GM12878 (cell line): ENCODE data around the gene STARD8. TPM values are rescaled to one million over a fixed set of nuclear protein-coding genes. Genes with fewer than 3 reads are reported as not detected.

Source experiments
- CUX1 ChIP-seq: IDR thresholded peaks from 2 replicates; pipeline ENCODE4 v1.6.1; 2012; ENCODE audit warnings: improper control_type of control experiment, low read depth, low read length; ENCODE audit not compliant: insufficient replicate concordance
- ETV6 ChIP-seq, 2 experiments: fragments of 450-650 bp in 1 of 2; IDR thresholded peaks in 1 of 2; conservative IDR thresholded peaks in 1 of 2; 2 replicates each; pipeline ENCODE4 v1.6.1; 2014; ENCODE audit warnings: antibody characterized with exemption in 1 of 2, borderline replicate concordance in 1 of 2, low read depth in 1 of 2, mild to moderate bottlenecking in 1 of 2, moderate library complexity in 1 of 2
- SRF ChIP-seq, 2 experiments: IDR thresholded peaks; 2 replicates each; pipeline ENCODE4 v1.6.1; 2011; ENCODE audit warnings: low read depth in 2 of 2, low read length in 2 of 2, mild to moderate bottlenecking in 1 of 2, moderate library complexity in 1 of 2
- ZBTB11 ChIP-seq: fragments of 450-650 bp; formaldehyde crosslinking; IDR thresholded peaks from 2 replicates; pipeline ENCODE4 v1.5.0; 2022; ENCODE audit warnings: mild to moderate bottlenecking, missing genetic modification characterization
- ZZZ3 ChIP-seq: IDR thresholded peaks from 2 replicates; pipeline ENCODE4 v1.6.1; 2011; ENCODE audit warnings: low read depth; ENCODE audit not compliant: control insufficient read depth, insufficient read length
- polyA plus RNA-seq, 11 experiments: library from polyadenylated mRNA; depleted of rRNA in 4 of 11; unstranded in 6 of 11; stranded (reverse) in 5 of 11; fragments of >200 nt; fragmentation: Nextera tagmentation in 4 of 11; fragmentation: Illumina TruSeq in 1 of 11; extraction: Ambion mirVana in 4 of 11; extraction: Trizol in 1 of 11; gene quantifications; 1 replicate in 1 of 11; 2 replicates in 10 of 11; pipeline versions ENCODE4 v1.2.1 to v1.2.3, GENCODE V29; 2011 to 2016; ENCODE audit warnings: inconsistent platforms in 2 of 11, missing spikeins in 2 of 11, low read depth in 1 of 11
- total RNA-seq, 4 experiments: library from RNA; depleted of rRNA in 3 of 4; stranded (reverse); fragments of >200 nt in 3 of 4; fragmentation: Illumina TruSeq in 1 of 4; extraction: Trizol in 1 of 4; gene quantifications; 2 replicates each; pipeline versions ENCODE4 v1.2.1 to v1.2.3, GENCODE V29; 2013 to 2021

Gene STARD8
- total and polyA plus RNA-seq, 10 of the 15 experiments (the other 5 are each of a cell fraction or from before 2014, with no cell fraction given) = 0.03 to 0.14 (median 0.07) TPM; not detected in 6

DNA sequence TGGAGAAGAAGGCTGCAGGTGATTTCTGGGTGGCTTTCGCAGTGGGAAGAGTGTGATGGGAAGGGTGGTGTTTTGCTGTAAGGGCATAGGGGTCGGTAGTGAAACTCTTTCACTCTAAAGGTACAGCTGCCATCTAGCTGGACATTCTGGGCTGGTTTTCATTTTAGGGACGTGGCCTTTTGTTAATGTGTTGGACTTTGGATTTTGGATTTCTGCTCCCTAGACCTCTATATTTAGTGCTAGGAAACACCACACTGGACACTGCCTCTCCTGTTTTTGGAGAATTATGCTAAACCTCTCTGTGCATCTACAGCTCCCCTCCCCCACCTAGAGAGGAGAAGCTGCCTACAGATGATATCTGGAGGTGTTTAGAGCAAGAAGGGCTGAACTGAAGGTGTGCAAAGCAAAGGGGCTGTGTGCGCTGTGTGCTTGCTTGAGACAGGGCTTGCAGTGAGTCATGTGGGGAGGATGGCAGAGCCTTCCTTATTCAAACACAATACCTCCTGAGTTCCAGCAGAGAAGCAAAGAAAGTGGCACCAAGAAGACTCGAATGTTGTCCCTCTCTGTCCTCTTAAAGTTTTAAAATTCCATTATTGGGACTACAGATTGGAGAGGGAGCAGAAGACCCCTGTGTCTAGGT, 47.9 kb downstream of the STARD8 start (continued):
- TF ChIP-seq ETV6 (conservative IDR thresholded peaks at IDR 0.05 in 1 of 2, IDR thresholded peaks at IDR 0.05 in 1 of 2; ENCODE audit: borderline replicate concordance in 1 of 2, low read depth in 1 of 2) (no peak), SRF (IDR thresholded peaks at IDR 0.05; ENCODE audit: low read depth in 2 of 2, low read length in 2 of 2) (no peak), CUX1 (no peak), ZZZ3 (no peak), ZBTB11 (CRISPR knock-in tag) (no peak)
